Measurements from ENCODE around the gene LCP2.
"Not testable (repeated sequence)": the region's sequence is repeated elsewhere in the genome, so short reads cannot be mapped to it uniquely, and the experiment has no call there.

Gene LCP2

GRCh38 chr5:170269579-170269978, 28.0 kb downstream of the LCP2 start:
- no peak for DNase-seq

- DNase-seq = no peak
Measured at GRCh38 chr5:170268884-170269283, 28.7 kb downstream of the LCP2 start.

GRCh38 chr5:170268153-170268689, 29.4 kb downstream of the LCP2 start:
- DNase-seq = no peak

GRCh38 chr5:170267431-170268152, 30.0 kb downstream of the LCP2 start:
- DNase-seq = peak; percentile 71

GRCh38 chr5:170266570-170267381, 30.8 kb downstream of the LCP2 start:
- DNase-seq = no peak

- no peak for DNase-seq
Measured at GRCh38 chr5:170265522-170265921, 32.1 kb downstream of the LCP2 start.

GRCh38 chr5:170263906-170264305, 33.7 kb downstream of the LCP2 start:
- DNase-seq = no peak

GRCh38 chr5:170262061-170263045, 35.2 kb downstream of the LCP2 start:
- DNase-seq = no peak

- DNase-seq = no peak
Measured at GRCh38 chr5:170261528-170262043, 36.0 kb downstream of the LCP2 start.

GRCh38 chr5:170257370-170257769, 40.2 kb downstream of the LCP2 start:
- no peak for DNase-seq

GRCh38 chr5:170256571-170256970, 41.0 kb downstream of the LCP2 start:
- DNase-seq = no peak

- no peak for DNase-seq
Measured at GRCh38 chr5:170254056-170254455, 43.5 kb downstream of the LCP2 start.

- DNase-seq = no peak
Measured at GRCh38 chr5:170252720-170253350, 44.7 kb downstream of the LCP2 start.

- no peak for DNase-seq
Measured at GRCh38 chr5:170252109-170252508, 45.5 kb downstream of the LCP2 start.

- DNase-seq = no peak
Measured at GRCh38 chr5:170251462-170251861, 46.1 kb downstream of the LCP2 start.

- no peak for DNase-seq
Measured at GRCh38 chr5:170250810-170251317, 46.7 kb downstream of the LCP2 start.

- no peak for DNase-seq
Measured at GRCh38 chr5:170249355-170249754, 48.2 kb downstream of the LCP2 start.

GRCh38 chr5:170248931-170249227, 48.7 kb downstream of the LCP2 start:
- DNase-seq = not testable (repeated sequence)

GRCh38 chr5:170248172-170248930, 49.2 kb downstream of the LCP2 start:
- no peak for DNase-seq

- no peak for DNase-seq
Measured at GRCh38 chr5:170247363-170247762, 50.2 kb downstream of the LCP2 start.
